ENCODE results near the gene CHMP4B.

CHMP4B gene

GRCh38 chr20:33874129-33874528, 63.0 kb downstream of the CHMP4B start:
- TF ChIP-seq FOXP2 (optimal IDR thresholded peaks at IDR 0.05; ENCODE audit: borderline replicate concordance, extremely low read depth, extremely low read length, insufficient read depth) (no peak), TAF1 (IDR thresholded peaks at IDR 0.05; ENCODE audit: borderline replicate concordance, insufficient read depth, low read length) (no peak)

GRCh38 chr20:33875055-33875454, 63.9 kb downstream of the CHMP4B start:
- TF ChIP-seq POLR2AphosphoS5 (IDR thresholded peaks at IDR 0.05; ENCODE audit: low read depth, low read length) (no peak), REST (IDR thresholded peaks at IDR 0.05; ENCODE audit: insufficient read depth in 1 of 2, low read depth in 2 of 2, low read length in 2 of 2) (no peak), SIN3A (IDR thresholded peaks at IDR 0.05; ENCODE audit: borderline replicate concordance, insufficient read depth, low read length) (no peak), FOXP2 (optimal IDR thresholded peaks at IDR 0.05; ENCODE audit: borderline replicate concordance, extremely low read depth, extremely low read length, insufficient read depth) (no peak), TAF1 (IDR thresholded peaks at IDR 0.05; ENCODE audit: borderline replicate concordance, insufficient read depth, low read length) (no peak)

GRCh38 chr20:33875534-33876026, 64.4 kb downstream of the CHMP4B start:
- TF ChIP-seq FOXP2 (optimal IDR thresholded peaks at IDR 0.05; ENCODE audit: borderline replicate concordance, extremely low read depth, extremely low read length, insufficient read depth) (no peak), TAF1 (IDR thresholded peaks at IDR 0.05; ENCODE audit: borderline replicate concordance, insufficient read depth, low read length) (no peak), REST (IDR thresholded peaks at IDR 0.05; ENCODE audit: insufficient read depth in 1 of 2, low read depth in 2 of 2, low read length in 2 of 2) (no peak), POLR2AphosphoS5 (IDR thresholded peaks at IDR 0.05; ENCODE audit: low read depth, low read length) (no peak), SIN3A (IDR thresholded peaks at IDR 0.05; ENCODE audit: borderline replicate concordance, insufficient read depth, low read length) (no peak)

- no peak for TF ChIP-seq REST (IDR thresholded peaks at IDR 0.05; ENCODE audit: insufficient read depth in 1 of 2, low read depth in 2 of 2, low read length in 2 of 2)
- TF ChIP-seq POLR2AphosphoS5 (IDR thresholded peaks at IDR 0.05; ENCODE audit: low read depth, low read length): no peak
- TF ChIP-seq TAF1 (IDR thresholded peaks at IDR 0.05; ENCODE audit: borderline replicate concordance, insufficient read depth, low read length): no peak
- TF ChIP-seq FOXP2 (optimal IDR thresholded peaks at IDR 0.05; ENCODE audit: borderline replicate concordance, extremely low read depth, extremely low read length, insufficient read depth): no peak
- no peak for TF ChIP-seq SIN3A (IDR thresholded peaks at IDR 0.05; ENCODE audit: borderline replicate concordance, insufficient read depth, low read length)
These were observed 67.4 kb downstream of the CHMP4B start for GRCh38 chr20:33878583-33878982.

GRCh38 chr20:33880396-33880795, 69.2 kb downstream of the CHMP4B start:
- TF ChIP-seq FOXP2 (optimal IDR thresholded peaks at IDR 0.05; ENCODE audit: borderline replicate concordance, extremely low read depth, extremely low read length, insufficient read depth): no peak
- TF ChIP-seq POLR2AphosphoS5 (IDR thresholded peaks at IDR 0.05; ENCODE audit: low read depth, low read length): no peak
- TF ChIP-seq TAF1 (IDR thresholded peaks at IDR 0.05; ENCODE audit: borderline replicate concordance, insufficient read depth, low read length): no peak
- no peak for TF ChIP-seq REST (IDR thresholded peaks at IDR 0.05; ENCODE audit: insufficient read depth in 1 of 2, low read depth in 2 of 2, low read length in 2 of 2)
- no peak for TF ChIP-seq SIN3A (IDR thresholded peaks at IDR 0.05; ENCODE audit: borderline replicate concordance, insufficient read depth, low read length)
